D721Med (cell line): ENCODE results near the gene TSHZ1.

Experiments used
- DNase-seq: peaks from one replicate; pipeline ENCODE4 v3.0.0; 2011; ENCODE audit warnings: low spot score; ENCODE audit not compliant: insufficient read length
- FAIRE-seq: peaks from 2 replicates; lab custom pipeline; 2011; peaks lifted over from hg19 to GRCh38; lab: Jason Lieb, UNC
- TF ChIP-seq, protein P1 (sequence below): IDR thresholded peaks from 2 replicates; pipeline ENCODE4 v1.5.1; 2012; ENCODE audit warnings: mild to moderate bottlenecking, control low read depth; ENCODE audit not compliant: insufficient read depth; ENCODE audit errors: missing control alignments

Gene TSHZ1

DNA sequence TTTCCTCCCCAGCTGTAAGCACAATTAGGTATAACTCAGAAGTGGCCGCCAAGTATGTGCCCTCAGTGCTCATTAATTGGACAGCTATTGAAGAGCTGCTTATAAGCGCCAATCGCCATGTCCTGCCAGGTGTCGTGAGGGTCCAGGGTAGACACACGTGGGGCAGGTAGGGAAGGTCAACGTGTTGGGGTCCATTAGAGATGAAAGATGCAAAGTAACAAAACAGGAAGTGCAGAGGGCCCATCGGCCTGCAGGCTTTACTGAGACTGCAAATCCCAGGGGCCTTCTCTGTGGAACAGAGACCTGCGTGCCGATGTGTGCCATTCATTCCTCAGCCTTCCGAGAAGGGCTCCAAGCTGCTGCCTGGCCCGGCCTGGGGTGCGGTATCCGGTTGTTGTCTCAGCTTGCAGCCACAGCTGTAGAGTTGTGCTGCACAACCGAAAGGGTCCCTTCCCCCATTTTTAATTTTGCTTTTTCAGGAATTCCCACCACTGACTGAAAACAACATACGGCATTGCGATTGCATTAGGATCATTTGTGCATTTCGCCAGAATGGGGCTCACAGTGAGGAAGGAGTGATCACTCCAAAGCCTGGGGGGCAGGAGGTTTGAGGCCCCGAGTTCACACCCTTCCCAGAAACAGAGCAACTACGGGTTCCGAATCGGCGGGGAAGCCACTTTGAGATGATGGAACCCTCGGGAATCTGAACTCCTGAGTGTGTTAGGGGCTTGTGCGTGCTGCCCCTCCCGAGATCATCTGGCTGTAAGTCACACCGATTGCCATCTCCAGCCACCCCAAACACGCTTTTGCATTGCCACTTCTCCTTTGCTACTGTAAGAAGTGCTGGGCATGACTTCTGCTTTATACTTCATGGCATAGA lies 94.3 kb downstream of the TSHZ1 start:
- DNase-seq (no peak), FAIRE-seq (no peak)
- TF ChIP-seq, protein P1, sequence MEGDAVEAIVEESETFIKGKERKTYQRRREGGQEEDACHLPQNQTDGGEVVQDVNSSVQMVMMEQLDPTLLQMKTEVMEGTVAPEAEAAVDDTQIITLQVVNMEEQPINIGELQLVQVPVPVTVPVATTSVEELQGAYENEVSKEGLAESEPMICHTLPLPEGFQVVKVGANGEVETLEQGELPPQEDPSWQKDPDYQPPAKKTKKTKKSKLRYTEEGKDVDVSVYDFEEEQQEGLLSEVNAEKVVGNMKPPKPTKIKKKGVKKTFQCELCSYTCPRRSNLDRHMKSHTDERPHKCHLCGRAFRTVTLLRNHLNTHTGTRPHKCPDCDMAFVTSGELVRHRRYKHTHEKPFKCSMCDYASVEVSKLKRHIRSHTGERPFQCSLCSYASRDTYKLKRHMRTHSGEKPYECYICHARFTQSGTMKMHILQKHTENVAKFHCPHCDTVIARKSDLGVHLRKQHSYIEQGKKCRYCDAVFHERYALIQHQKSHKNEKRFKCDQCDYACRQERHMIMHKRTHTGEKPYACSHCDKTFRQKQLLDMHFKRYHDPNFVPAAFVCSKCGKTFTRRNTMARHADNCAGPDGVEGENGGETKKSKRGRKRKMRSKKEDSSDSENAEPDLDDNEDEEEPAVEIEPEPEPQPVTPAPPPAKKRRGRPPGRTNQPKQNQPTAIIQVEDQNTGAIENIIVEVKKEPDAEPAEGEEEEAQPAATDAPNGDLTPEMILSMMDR = no peak

DNA sequence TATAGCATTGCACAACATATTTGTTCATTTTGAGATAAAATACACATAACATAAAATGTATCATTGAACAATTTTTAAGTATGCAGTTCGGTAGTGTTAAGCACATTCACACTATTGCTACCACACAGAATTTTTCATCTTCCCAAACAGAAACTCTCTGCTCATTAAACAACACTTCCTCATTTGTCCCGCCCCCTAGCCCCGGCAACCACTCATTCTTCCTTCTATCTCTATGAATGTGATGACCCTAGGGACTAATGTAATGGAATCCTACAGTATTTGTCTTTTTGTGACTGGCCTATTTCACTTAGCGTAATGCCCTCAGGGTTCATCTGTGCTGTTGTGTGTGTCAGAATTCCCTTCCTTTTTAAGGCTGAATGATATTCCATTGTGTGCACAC lies 95.4 kb downstream of the TSHZ1 start:
- FAIRE-seq (peak; percentile 97), DNase-seq (no peak)
- TF ChIP-seq, protein P1 = no peak

DNA sequence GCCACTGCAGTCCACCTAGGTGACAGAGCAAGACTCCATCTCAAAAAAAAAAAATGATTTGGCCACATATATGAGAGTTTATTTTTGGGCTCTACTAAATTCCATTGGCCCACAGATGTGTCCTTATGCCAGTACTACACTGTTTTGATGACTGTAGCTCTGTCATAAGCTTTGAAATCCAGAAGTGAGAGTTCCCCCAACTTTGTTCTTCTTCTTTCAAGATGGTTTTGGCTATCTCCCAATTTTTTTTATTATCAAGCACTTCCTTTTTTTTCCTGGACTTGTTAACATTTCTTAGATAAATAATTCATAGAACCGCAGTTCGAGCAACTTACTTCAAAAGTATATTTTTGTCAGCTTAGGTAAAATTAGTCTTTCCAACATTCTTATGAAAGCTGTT lies 96.9 kb downstream of the TSHZ1 start:
- FAIRE-seq = no peak
- TF ChIP-seq, protein P1 = no peak
- DNase-seq = no peak

DNA sequence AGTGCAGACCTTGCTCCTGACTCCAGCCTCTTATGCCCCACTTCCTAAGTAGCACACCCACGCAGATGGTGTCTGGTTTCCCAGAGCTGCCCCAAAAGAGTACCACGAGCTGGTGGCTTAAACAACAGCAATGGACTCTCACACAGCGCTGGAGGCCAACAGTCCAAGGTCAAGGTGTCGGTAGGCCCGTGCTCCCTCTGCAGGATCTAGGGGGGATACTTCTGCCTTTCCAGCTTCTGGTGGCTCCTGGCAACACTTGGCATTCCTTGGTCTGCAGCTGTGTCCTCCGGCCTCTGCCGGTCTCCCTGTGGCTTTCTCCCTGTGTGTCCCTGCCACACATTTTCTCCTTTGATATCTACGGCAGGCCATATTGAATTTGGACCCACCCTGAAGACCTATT lies 99.0 kb downstream of the TSHZ1 start:
- FAIRE-seq = no peak

DNA sequence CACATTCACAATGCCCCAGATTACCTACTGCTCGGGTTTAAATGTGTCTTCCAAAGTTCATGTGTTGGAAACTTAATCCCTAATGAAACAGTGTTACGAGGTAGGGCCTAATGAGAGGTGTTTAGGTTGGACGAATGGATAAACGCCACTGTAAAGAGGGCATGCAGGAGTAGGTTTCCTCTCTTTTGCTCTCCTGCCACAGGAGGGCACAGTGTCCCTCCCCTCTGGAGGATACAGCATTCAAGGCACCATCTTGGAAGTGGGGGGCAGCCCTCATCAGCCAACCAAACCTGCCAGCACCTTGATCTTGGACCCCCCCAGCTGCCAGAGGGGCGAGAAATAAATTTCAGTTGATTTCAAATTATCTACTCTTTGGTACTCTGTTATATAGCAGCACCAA lies 103.5 kb downstream of the TSHZ1 start:
- TF ChIP-seq, protein P1 = peak; percentile 27
- no peak for DNase-seq
- peak; percentile 83 for FAIRE-seq

More for the DNA sequence above, 99.0 kb downstream of the TSHZ1 start:
- TF ChIP-seq, protein P1 = no peak
- no peak for DNase-seq

DNA sequence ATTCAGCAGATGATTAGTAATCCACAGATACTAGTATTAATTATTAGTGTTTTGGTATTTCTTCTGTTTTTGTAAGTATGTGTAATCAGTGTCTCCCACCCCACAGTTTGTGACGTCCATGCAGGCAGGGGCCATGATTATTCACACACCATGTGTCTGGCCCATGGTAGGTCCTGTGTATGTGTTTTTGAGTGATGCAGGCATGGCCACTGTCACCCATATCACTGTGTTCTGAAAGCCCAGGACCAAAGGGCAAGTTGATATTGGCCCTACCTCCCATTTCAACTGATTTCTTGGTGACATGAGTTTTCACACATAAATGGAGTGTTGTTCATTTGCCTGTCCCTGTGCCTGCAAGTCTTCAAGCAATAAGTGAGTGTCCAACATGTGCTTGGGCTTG lies 104.0 kb downstream of the TSHZ1 start:
- DNase-seq (no peak), FAIRE-seq (peak; percentile 87)
- TF ChIP-seq, protein P1 = no peak

DNA sequence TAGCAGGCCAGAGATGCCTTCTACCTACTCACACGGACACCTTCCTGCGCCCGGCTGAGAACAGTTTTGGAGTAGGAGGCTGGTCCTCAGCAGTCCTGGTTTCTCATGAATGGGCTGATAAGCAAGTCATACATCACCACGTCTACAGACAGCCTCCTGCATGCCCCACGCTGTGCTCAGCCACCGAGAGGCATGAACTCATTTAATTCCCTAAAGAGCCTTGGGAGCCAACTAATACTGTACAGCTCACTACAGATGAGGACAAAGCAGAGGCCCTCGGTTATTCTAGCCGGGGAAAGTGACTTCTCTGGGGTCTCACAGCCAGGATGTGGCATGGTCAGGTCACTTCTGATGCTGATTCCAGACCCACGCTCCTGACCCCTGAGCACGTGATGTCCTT lies 105.6 kb downstream of the TSHZ1 start:
- no peak for FAIRE-seq
- TF ChIP-seq, protein P1 = no peak
- DNase-seq = no peak
